GM23248 (cell line): ENCODE measurements around the gene WASF3.

Experiments
- EZH2 ChIP-seq: fragments of 200-600 bp; sonication (generic); IDR thresholded peaks from 2 replicates; pipeline ENCODE4 v1.6.1; 2018; ENCODE audit warnings: antibody characterized with exemption, mild to moderate bottlenecking; ENCODE audit not compliant: insufficient read depth, poor library complexity, severe bottlenecking
- EZH2phosphoT487 ChIP-seq: fragments of 200-600 bp; sonication (generic); IDR thresholded peaks from 2 replicates; pipeline ENCODE4 v1.6.1; 2018; ENCODE audit warnings: antibody characterized with exemption, moderate library complexity, mild to moderate bottlenecking, low read depth; ENCODE audit not compliant: insufficient read depth

DNA sequence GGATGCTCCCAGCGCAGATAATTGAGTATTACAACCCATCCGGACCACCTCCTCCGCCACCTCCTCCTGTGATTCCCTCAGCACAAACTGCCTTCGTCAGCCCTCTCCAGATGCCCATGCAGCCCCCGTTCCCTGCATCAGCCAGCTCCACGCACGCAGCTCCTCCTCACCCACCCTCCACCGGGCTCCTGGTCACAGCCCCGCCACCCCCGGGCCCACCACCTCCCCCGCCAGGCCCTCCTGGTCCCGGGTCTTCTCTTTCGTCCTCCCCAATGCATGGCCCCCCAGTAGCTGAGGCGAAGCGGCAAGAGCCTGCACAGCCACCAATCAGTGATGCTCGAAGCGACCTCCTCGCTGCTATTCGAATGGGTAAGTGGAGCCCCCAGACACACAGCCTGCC is 125.1 kb downstream of the WASF3 start:
- TF ChIP-seq EZH2 (no peak), EZH2phosphoT487 (no peak)
